CD4-positive, alpha-beta T cell treated with Interferon alpha-2 for 1 hour (primary cell): ENCODE measurements around the gene PLCD3.
A peak's percentile ranks its signal among the peaks of the same experiment; 100 is the strongest.

ENCODE experiments used
- DNase-seq, 2 donors: peaks; one replicate each; pipeline ENCODE4 v3.0.0-alpha.2; 2020 to 2022

Gene PLCD3

DNA sequence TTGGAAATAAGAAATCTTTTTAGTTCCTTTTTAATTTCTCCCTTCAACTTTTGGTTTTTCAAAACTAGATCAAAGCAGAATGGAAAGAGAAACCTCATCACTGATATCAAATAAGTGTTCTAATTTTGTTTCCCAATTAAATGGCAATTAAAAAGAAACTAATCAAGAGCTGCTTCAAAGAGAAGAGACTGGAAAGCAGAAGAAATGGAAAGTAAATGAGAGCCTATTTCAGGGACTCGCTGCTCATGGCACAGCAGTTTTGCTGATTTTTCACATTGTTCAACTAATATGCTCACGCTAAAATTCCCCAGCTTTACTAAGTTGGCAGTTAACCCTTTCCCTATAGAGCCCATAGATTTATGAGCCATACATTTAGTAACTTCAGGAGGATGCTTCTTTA lies 64.7 kb downstream of the PLCD3 start:
- no peak for DNase-seq

DNA sequence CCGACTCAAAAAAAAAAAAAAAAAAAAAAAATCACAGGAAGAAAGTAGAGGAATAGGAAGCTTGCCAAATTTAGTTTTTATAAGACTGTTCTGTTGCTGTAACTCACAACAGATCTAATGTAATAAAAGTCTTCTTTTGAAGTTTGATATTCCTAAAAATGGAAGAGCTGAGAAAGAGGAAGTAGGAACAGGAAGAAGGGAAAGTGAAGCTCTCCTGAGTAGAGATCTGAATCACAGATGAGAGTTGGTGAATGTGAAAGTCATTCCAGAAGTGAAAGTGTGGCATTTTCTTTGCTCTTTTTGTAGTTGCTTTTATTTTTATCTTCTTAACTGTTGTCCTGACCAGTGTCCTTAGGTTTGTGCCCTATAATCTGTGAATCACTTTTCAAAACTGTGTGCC lies 69.1 kb downstream of the PLCD3 start:
- no peak for DNase-seq

GRCh38 chr17:45061606-45062205 lies 70.6 kb downstream of the PLCD3 start:
- no peak for DNase-seq

DNA sequence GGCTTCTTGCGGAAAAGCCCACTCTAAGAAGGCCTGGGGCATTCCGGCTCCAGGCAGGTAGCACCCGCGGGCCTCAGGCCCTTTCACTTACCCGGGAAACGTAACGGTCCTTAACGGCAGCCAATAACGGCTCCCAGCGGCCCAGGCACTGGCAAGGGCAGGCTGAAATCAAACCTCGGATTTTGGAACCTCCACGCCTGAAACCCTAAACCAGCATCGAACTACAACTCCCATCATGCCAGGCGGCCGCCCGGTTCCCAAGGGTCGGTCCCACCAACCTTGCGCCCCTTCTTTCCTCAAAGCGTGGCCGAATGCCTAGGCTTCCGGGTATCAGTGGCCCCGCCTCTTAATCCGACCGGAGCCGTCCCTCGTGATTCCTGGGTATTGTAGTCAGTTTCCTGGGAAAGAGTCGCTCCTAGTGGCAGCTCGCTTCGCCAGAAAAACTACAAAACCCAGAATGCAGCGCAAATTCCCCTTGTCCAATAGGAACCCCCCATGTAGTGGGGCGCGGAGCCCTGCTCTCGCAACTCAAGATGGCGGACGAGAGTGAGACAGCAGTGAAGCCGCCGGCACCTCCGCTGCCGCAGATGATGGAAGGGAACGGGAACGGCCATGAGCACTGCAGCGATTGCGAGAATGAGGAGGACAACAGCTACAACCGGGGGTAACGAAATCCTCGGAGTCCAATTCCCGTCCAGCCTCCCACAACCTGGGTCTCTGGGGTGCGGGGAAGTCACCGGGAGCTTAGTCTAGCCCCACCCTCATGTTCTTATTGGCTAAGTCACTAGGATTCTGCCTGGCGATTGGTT lies 71.3 kb downstream of the PLCD3 start, which contains the start of gene NMT1:
TSS of gene NMT1 (plus strand) at position 521 of the 809 bp plus-strand sequence. CDS start at position 534, 13 bp downstream.
- peak; percentile 98 to 99 for DNase-seq

DNA sequence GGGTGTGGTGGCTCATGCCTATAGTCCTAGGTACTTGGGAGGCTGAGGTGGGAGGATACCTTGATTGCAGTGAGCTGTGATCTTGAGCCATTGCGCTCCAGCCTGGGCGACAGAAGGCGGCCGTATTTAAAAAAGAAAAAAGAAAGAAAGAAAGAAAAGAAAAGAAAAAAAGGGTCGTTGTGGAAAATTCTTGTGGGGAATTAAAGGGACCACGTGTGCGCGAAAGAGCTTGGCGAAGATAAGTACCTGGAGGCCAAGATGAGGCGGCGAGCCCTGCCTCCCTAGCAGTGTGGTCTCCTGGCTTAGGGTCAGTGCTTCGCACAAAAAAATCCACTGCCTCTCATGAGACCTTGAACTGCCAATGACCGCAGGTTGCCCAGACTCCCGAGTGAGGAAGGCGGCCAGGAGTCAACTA lies 71.9 kb downstream of the PLCD3 start:
- DNase-seq: no peak
